ENCODE measurements around the gene SLFNL1.

SLFNL1 gene

DNA sequence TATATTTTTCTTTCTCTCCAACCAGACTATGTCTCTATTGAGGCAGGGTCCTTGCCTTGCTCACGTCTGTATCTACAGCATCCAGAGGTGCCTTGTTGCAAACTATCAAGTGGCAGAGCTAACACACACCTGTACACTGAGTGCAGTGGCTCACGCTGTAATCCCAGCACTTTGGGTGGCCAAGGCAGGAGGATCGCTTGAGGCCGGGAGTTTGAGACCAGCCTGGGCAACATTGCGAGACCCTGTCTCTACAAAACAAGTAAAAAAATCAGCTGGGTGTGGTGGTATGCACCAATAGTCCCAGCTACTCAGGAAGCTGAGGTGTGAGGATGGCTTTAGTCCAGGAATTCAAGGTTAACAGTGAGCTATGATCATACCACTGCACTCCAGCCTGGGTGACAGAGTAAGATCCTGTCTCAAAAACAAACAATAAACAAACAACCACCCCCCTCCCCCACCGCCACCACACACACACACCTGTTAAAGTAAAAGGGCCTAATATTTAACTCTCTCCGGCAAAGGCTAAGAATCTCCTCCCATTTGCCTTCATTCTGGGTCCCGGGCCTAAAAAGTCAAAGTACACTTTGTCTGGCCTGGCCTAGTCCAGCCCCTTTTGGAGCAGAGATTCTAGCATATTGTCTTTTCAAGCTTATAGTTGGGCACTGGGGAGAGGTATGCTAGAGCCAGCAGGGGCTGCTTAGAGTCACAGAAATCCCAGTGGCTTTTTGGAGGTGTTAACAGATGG lies 9.5 kb upstream of the SLFNL1 start:
- DNase-seq: no peak
- no peaks in the 10 kb centered on the region for H3F3A ChIP-seq (ENCODE audit: insufficient read depth, low read length)
- H4K20me1 ChIP-seq (ENCODE audit: insufficient read depth, low read length): no peaks in the 10 kb centered on the region
- no peaks in the 10 kb centered on the region for H3K27me3 ChIP-seq (replicated peaks; ENCODE audit: insufficient read depth, low read length)
- TF ChIP-seq, protein P1, sequence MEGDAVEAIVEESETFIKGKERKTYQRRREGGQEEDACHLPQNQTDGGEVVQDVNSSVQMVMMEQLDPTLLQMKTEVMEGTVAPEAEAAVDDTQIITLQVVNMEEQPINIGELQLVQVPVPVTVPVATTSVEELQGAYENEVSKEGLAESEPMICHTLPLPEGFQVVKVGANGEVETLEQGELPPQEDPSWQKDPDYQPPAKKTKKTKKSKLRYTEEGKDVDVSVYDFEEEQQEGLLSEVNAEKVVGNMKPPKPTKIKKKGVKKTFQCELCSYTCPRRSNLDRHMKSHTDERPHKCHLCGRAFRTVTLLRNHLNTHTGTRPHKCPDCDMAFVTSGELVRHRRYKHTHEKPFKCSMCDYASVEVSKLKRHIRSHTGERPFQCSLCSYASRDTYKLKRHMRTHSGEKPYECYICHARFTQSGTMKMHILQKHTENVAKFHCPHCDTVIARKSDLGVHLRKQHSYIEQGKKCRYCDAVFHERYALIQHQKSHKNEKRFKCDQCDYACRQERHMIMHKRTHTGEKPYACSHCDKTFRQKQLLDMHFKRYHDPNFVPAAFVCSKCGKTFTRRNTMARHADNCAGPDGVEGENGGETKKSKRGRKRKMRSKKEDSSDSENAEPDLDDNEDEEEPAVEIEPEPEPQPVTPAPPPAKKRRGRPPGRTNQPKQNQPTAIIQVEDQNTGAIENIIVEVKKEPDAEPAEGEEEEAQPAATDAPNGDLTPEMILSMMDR (IDR thresholded peaks at IDR 0.05; ENCODE audit: low read length): no peak
- TF ChIP-seq EZH2phosphoT487 (IDR thresholded peaks at IDR 0.05; ENCODE audit: low read length) (no peak), EZH2 (optimal IDR thresholded peaks at IDR 0.05; ENCODE audit: low read depth, low read length) (no peak)
- no peaks in the 10 kb centered on the region for H3K9me2 ChIP-seq (replicated peaks; ENCODE audit: insufficient read depth, low read length)
- H3K4me1 ChIP-seq (ENCODE audit: low read length): no peaks in the 10 kb centered on the region
- H2AFZ ChIP-seq (ENCODE audit: low read length): no peak overlapping the region
- H3K4me3 ChIP-seq (ENCODE audit: low read length): no peak overlapping the region
- H3K4me2 ChIP-seq (ENCODE audit: low read depth, low read length): no peak overlapping the region
- no peaks in the 10 kb centered on the region for H3K9me3 ChIP-seq (replicated peaks; ENCODE audit: insufficient read depth, low read length)
- H3K9ac ChIP-seq (ENCODE audit: low read length): no peak overlapping the region
- H3K27ac ChIP-seq (ENCODE audit: low read length): no peak overlapping the region
- H3K36me3 ChIP-seq (replicated peaks; ENCODE audit: insufficient read depth, low read length): no peaks in the 10 kb centered on the region
- H3K79me2 ChIP-seq (ENCODE audit: low read length): no peaks in the 10 kb centered on the region

DNA sequence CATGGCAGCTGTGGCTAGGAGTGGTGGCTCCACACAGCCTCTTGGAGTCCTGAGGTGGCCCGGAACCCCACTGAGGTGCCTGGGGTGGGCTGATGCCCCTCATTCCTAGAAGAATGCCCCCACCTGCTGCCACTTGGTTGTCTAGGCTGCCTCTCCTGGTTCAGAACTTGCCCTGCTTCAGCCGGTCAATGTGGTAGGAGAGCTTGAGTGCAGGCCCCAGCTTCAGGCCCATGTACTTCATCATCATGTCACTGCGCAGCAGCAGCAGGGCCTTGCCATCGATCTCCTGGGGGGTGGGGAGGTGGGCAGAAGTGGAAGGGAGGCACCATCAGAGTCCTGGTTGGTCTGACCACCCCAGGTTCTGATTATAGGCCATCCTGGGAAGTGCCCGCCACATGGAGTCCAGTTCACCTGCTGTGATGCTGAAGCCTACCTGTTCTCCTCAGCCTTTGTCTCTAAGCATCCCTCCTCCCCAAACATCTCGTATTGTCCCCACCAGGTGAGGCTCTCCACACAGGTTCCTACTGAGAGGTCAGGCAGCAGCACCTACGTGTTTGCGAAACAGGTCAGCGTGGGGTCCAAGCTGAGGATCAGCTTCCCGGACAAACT lies 6.6 kb upstream of the SLFNL1 start:
- Histone ChIP-seq H3K4me1 (ENCODE audit: low read length) (no peaks in the 10 kb centered on the region), H4K20me1 (ENCODE audit: insufficient read depth, low read length) (no peaks in the 10 kb centered on the region), H3K9ac (ENCODE audit: low read length) (no peak overlapping the region), H2AFZ (ENCODE audit: low read length) (no peak overlapping the region), H3K79me2 (ENCODE audit: low read length) (no peaks in the 10 kb centered on the region), H3K36me3 (replicated peaks; ENCODE audit: insufficient read depth, low read length) (no peaks in the 10 kb centered on the region), H3K9me3 (replicated peaks; ENCODE audit: insufficient read depth, low read length) (no peaks in the 10 kb centered on the region), H3K4me2 (ENCODE audit: low read depth, low read length) (no peak overlapping the region), H3K27ac (ENCODE audit: low read length) (no peak overlapping the region), H3K27me3 (replicated peaks; ENCODE audit: insufficient read depth, low read length) (no peaks in the 10 kb centered on the region), H3K4me3 (ENCODE audit: low read length) (no peak overlapping the region), H3F3A (ENCODE audit: insufficient read depth, low read length) (no peaks in the 10 kb centered on the region; the same call in 1 of the 2 replicates), H3K9me2 (replicated peaks; ENCODE audit: insufficient read depth, low read length) (no peaks in the 10 kb centered on the region)
- TF ChIP-seq EZH2phosphoT487 (IDR thresholded peaks at IDR 0.05; ENCODE audit: low read length): no peak
- no peak for TF ChIP-seq EZH2 (optimal IDR thresholded peaks at IDR 0.05; ENCODE audit: low read depth, low read length)
- TF ChIP-seq, protein P1 (IDR thresholded peaks at IDR 0.05; ENCODE audit: low read length): no peak
- DNase-seq: no peak

DNA sequence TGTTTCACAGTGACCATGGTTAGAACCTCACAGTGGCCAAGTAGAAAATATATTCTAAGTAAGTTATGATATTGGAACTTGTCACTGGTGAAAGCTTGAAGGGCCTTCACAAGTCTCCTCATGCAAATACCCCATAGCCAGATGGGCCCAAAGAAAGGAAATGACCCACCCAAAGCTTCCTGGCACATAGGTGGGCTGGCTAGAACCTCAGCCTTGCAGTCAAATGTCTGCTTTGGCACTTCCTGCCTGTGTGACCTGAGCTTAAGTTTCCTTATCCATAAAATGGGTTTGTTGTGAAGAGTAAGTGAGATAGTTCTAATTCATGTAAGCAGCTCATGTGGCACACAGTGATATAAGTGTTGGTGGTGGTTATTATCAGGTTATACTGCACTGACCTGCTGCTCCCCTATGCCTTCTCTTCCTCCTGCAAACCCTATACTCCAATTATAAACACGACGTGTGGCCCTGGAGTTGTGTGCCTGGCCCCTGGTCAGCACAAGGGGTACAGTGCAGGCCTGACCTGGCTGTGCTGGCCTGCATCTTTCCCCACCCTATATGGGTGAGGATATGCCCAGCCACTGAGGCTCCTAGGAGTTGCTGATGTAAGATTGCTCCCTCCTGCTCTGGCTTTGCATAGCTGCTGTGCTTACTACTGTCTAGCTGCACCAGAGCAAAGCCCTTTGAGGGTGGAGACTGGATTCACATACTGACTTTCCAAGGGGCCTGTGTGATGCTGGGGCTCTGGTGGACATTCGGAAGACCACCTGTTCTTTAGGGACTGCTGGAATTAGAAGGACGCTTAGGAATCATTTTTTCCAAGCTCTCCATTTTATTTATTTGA lies 4.7 kb upstream of the SLFNL1 start:
- H3F3A ChIP-seq (ENCODE audit: insufficient read depth, low read length): no peaks in the 10 kb centered on the region; the same call in 1 of the 2 replicates
- H3K9me2 ChIP-seq (replicated peaks; ENCODE audit: insufficient read depth, low read length): no peaks in the 10 kb centered on the region
- no peaks in the 10 kb centered on the region for H4K20me1 ChIP-seq (ENCODE audit: insufficient read depth, low read length)
- H3K4me2 ChIP-seq (ENCODE audit: low read depth, low read length): no peak overlapping the region
- no peaks in the 10 kb centered on the region for H3K9me3 ChIP-seq (replicated peaks; ENCODE audit: insufficient read depth, low read length)
- H3K9ac ChIP-seq (ENCODE audit: low read length): no peak overlapping the region
- no peak overlapping the region for H3K27ac ChIP-seq (ENCODE audit: low read length)
- no peak for TF ChIP-seq EZH2phosphoT487 (IDR thresholded peaks at IDR 0.05; ENCODE audit: low read length)
- TF ChIP-seq, protein P1 (IDR thresholded peaks at IDR 0.05; ENCODE audit: low read length): no peak
- TF ChIP-seq EZH2 (optimal IDR thresholded peaks at IDR 0.05; ENCODE audit: low read depth, low read length): no peak
- no peaks in the 10 kb centered on the region for H3K27me3 ChIP-seq (replicated peaks; ENCODE audit: insufficient read depth, low read length)
- no peak for DNase-seq
- H3K4me3 ChIP-seq (ENCODE audit: low read length): no peak overlapping the region
- H3K4me1 ChIP-seq (ENCODE audit: low read length): no peaks in the 10 kb centered on the region
- no peaks in the 10 kb centered on the region for H3K79me2 ChIP-seq (ENCODE audit: low read length)
- no peak overlapping the region for H2AFZ ChIP-seq (ENCODE audit: low read length)
- no peaks in the 10 kb centered on the region for H3K36me3 ChIP-seq (replicated peaks; ENCODE audit: insufficient read depth, low read length)
